Breast epithelium (tissue), 4 donors: ENCODE data around the gene TNFAIP1. TPM values are rescaled to one million over a fixed set of nuclear protein-coding genes. Genes with fewer than 3 reads are reported as not detected.
A peak's percentile ranks its signal among the peaks of the same experiment; 100 is the strongest.

ENCODE experiments used
- DNase-seq, 2 donors: peaks; one replicate each; pipeline ENCODE4 v3.0.0-alpha.2; 2019; ENCODE audit warnings: low spot score in 2 of 2
- H3K27ac ChIP-seq, 2 donors: fragments of 200-600 bp; sonication (generic) in 1 of 2; one replicate each; pipeline ENCODE4 v1.5.1; 2016 to 2019; ENCODE audit warnings: mild to moderate bottlenecking in 1 of 2
- H3K27me3 ChIP-seq, 2 donors: fragments of 200-600 bp; sonication (generic) in 1 of 2; one replicate each; pipeline versions ENCODE4 v1.5.1 to v1.6.0; 2017 to 2019; ENCODE audit warnings: control low read depth in 1 of 2, mild to moderate bottlenecking in 1 of 2
- H3K36me3 ChIP-seq: fragments of 200-600 bp; one replicate; pipeline ENCODE4 v1.5.1; 2019
- H3K4me1 ChIP-seq, 2 donors: fragments of 200-600 bp; sonication (generic); one replicate each; pipeline ENCODE4 v1.5.1; 2016 to 2019; ENCODE audit warnings: control low read depth in 1 of 2
- H3K4me3 ChIP-seq, 3 donors: fragments of 200-600 bp; sonication (generic); 1 replicate in 2 of 3; 2 replicates in 1 of 3; pipeline ENCODE4 v1.5.1; 2016 to 2019; ENCODE audit warnings: mild to moderate bottlenecking in 3 of 3, moderate library complexity in 2 of 3
- H3K9me3 ChIP-seq, 2 donors: fragments of 200-600 bp; sonication (generic) in 1 of 2; one replicate each; pipeline ENCODE4 v1.5.1; 2016 to 2019; ENCODE audit warnings: control low read depth in 1 of 2
- CTCF ChIP-seq, 3 donors: fragments of 450-650 bp; IDR thresholded peaks; one replicate each; pipeline ENCODE4 v1.5.1; 2016 to 2017; ENCODE audit warnings: antibody characterized with exemption in 3 of 3, mild to moderate bottlenecking in 3 of 3, moderate library complexity in 3 of 3
- POLR2A ChIP-seq: fragments of 450-650 bp; IDR thresholded peaks from one replicate; pipeline ENCODE4 v1.6.1; 2016; ENCODE audit warnings: antibody characterized with exemption, mild to moderate bottlenecking, moderate library complexity
- POLR2AphosphoS5 ChIP-seq, 3 donors: sonication (generic); formaldehyde crosslinking; IDR thresholded peaks; one replicate each; pipeline ENCODE4 v1.6.1; 2017; ENCODE audit warnings: antibody characterized with exemption in 3 of 3
- intact Hi-C: fragments of 100-400 bp; cut with DNase I; formaldehyde crosslinking; loops from one replicate; pipeline ENCODE4 v1.15.1; 2023; ENCODE audit warnings: low total_unique reads
- total RNA-seq, 3 donors: library from RNA; depleted of rRNA; stranded (reverse); fragments of >200 nt; gene quantifications; one replicate each; pipeline ENCODE4 v1.1.0, GENCODE V29; 2016

Gene TNFAIP1
- total RNA-seq, 3 donors from 2014 or later, result 15.5 to 31.9 (median 28.5) TPM

GRCh38 chr17:28357061-28357900 lies 21.7 kb downstream of the TNFAIP1 start, which contains the start of gene POLDIP2:
Gene POLDIP2 (minus strand): TSS chr17:28357527. CDS start chr17:28357448, 79 bp downstream.
- no peaks in the 10 kb centered on the region for H3K27me3 ChIP-seq
- peaks cover 6% of the 10 kb centered on the region for H3K36me3 ChIP-seq
- peak within 1 kb of the TSS; percentile 87 to 100 (median 93) for H3K4me3 ChIP-seq
- peak within 1 kb of the TSS; percentile 90 to 91 for H3K27ac ChIP-seq
- peak; percentile 94 to 95 for DNase-seq
- peak; percentile 91 to 94 (median 93) for TF ChIP-seq POLR2AphosphoS5 (IDR thresholded peaks at IDR 0.05)
- no peak for TF ChIP-seq CTCF (IDR thresholded peaks at IDR 0.05)
- TF ChIP-seq POLR2A, result peak; percentile 65
- peaks cover 0 to 19% of the 10 kb centered on the region in 2 donors for H3K4me1 ChIP-seq
- H3K9me3 ChIP-seq, result no peaks in the 10 kb centered on the region
- intact Hi-C loops, result no loop called here

GRCh38 chr17:28357901-28358197 lies 22.3 kb downstream of the TNFAIP1 start:
- peaks cover 0 to 19% of the 10 kb centered on the region in 2 donors for H3K4me1 ChIP-seq
- no peak for DNase-seq
- H3K4me3 ChIP-seq, result peak overlapping the region; percentile 87 to 100 (median 93)
- no peaks in the 10 kb centered on the region for H3K27me3 ChIP-seq
- intact Hi-C loops, result no loop called here
- peak overlapping the region; percentile 90 to 91 for H3K27ac ChIP-seq
- peaks cover 6% of the 10 kb centered on the region for H3K36me3 ChIP-seq
- TF ChIP-seq POLR2AphosphoS5 (IDR thresholded peaks at IDR 0.05) (no peak), CTCF (IDR thresholded peaks at IDR 0.05) (no peak), POLR2A (no peak)
- no peaks in the 10 kb centered on the region for H3K9me3 ChIP-seq

- Histone ChIP-seq H3K9me3 (no peaks in the 10 kb centered on the region), H3K4me1 (peaks cover 0 to 6% of the 10 kb centered on the region in 2 donors), H3K27me3 (no peaks in the 10 kb centered on the region), H3K36me3 (peaks cover 6% of the 10 kb centered on the region), H3K27ac (no peak overlapping the region), H3K4me3 (no peak overlapping the region)
- no peak for DNase-seq
- intact Hi-C loops, result no loop called here
- TF ChIP-seq CTCF (IDR thresholded peaks at IDR 0.05) (no peak), POLR2A (no peak), POLR2AphosphoS5 (IDR thresholded peaks at IDR 0.05) (no peak)
Measured at GRCh38 chr17:28363186-28363585, 27.6 kb downstream of the TNFAIP1 start.

GRCh38 chr17:28363776-28364650 lies 28.5 kb downstream of the TNFAIP1 start:
- H3K9me3 ChIP-seq, result no peaks in the 10 kb centered on the region
- H3K4me3 ChIP-seq, result no peak overlapping the region
- intact Hi-C loops, result no loop called here
- H3K36me3 ChIP-seq, result peaks cover 6% of the 10 kb centered on the region
- no peak for DNase-seq
- TF ChIP-seq POLR2A (no peak), POLR2AphosphoS5 (IDR thresholded peaks at IDR 0.05) (no peak), CTCF (IDR thresholded peaks at IDR 0.05) (no peak)
- H3K4me1 ChIP-seq, result no peaks in the 10 kb centered on the region
- no peaks in the 10 kb centered on the region for H3K27me3 ChIP-seq
- H3K27ac ChIP-seq, result no peak overlapping the region
